GM13977 (cell line): ENCODE results near the gene MYO10.

ENCODE experiments used
- DNase-seq: peaks from one replicate; pipeline ENCODE4 v3.0.0; 2012; ENCODE audit warnings: low spot score
- CTCF ChIP-seq: IDR thresholded peaks from 2 replicates; pipeline ENCODE4 v1.5.1; 2012; ENCODE audit warnings: mild to moderate bottlenecking, control low read depth; ENCODE audit not compliant: insufficient read depth; ENCODE audit errors: extremely low read depth, missing control alignments
- in situ Hi-C: fragments of 300-500 bp; cut with MboI; formaldehyde crosslinking; loops from one replicate; pipeline ENCODE4 v1.12.0; 2022; ENCODE audit warnings: low sequenced_read_pairs, low pct_unique_long_range_greater_than_20kb, mixed read lengths, inconsistent platforms; ENCODE audit not compliant: unreplicated experiment

Gene MYO10

GRCh38 chr5:16886366-16886736 lies 49.7 kb downstream of the MYO10 start:
- TF ChIP-seq CTCF: no peak
- DNase-seq: no peak
- in situ Hi-C loops: no loop called here

GRCh38 chr5:16885635-16886365 lies 50.3 kb downstream of the MYO10 start:
- no peak for DNase-seq
- in situ Hi-C loops: no loop called here
- TF ChIP-seq CTCF: no peak

GRCh38 chr5:16884595-16884994 lies 51.5 kb downstream of the MYO10 start:
- TF ChIP-seq CTCF: no peak
- no peak for DNase-seq
- in situ Hi-C loops: no loop called here

GRCh38 chr5:16883806-16884205 lies 52.3 kb downstream of the MYO10 start:
- TF ChIP-seq CTCF: no peak
- in situ Hi-C loops: no loop called here
- DNase-seq: no peak

GRCh38 chr5:16883176-16883575 lies 52.9 kb downstream of the MYO10 start:
- DNase-seq: no peak
- in situ Hi-C loops: no loop called here
- TF ChIP-seq CTCF: no peak

- DNase-seq: no peak
- TF ChIP-seq CTCF: no peak
- in situ Hi-C loops: no loop called here
Measured at GRCh38 chr5:16881251-16881650, 54.8 kb downstream of the MYO10 start.
